ENCODE results near the gene ZNF549.
A peak's percentile ranks its signal among the peaks of the same experiment; 100 is the strongest.

- TF ChIP-seq POLR2A (IDR thresholded peaks at IDR 0.05; ENCODE audit: low read length): peak; percentile 47
- TF ChIP-seq GATA1 (IDR thresholded peaks at IDR 0.05; ENCODE audit: low read depth, low read length): no peak
Observed at GRCh38 chr19:57527136-57527881, at the start of gene ZNF549.

Measured in erythroblast (primary cell).